RPMI8226 (cell line): ENCODE data around the gene GPC6.

Experiments used
- DNase-seq: peaks from one replicate; pipeline ENCODE4 v3.0.0-alpha.2; 2015

The GPC6 gene

GRCh38 chr13:94087100-94087499 lies 860.5 kb downstream of the GPC6 start:
- peak; percentile 3 for DNase-seq

DNA sequence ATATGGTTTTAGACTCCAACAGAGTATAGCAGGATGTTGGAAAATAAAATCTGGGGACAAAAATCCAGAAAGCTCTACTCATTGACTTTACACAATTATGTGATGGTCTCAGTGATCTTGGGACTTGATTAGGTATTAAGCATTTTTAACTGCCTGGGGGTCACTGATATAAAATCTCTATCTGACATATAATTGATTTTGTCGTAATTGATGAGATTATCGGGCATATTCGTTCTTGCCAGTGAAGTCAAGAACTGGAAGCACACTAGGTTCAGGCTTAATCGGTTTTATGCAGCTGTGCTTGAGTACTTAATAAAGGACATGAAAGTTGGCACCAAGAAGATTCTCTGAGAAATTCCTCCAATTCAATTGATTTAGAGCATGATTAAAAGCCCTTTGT lies 862.1 kb downstream of the GPC6 start:
- DNase-seq: no peak

- no peak for DNase-seq
Measured at GRCh38 chr13:94090773-94091480, 864.3 kb downstream of the GPC6 start.

DNA sequence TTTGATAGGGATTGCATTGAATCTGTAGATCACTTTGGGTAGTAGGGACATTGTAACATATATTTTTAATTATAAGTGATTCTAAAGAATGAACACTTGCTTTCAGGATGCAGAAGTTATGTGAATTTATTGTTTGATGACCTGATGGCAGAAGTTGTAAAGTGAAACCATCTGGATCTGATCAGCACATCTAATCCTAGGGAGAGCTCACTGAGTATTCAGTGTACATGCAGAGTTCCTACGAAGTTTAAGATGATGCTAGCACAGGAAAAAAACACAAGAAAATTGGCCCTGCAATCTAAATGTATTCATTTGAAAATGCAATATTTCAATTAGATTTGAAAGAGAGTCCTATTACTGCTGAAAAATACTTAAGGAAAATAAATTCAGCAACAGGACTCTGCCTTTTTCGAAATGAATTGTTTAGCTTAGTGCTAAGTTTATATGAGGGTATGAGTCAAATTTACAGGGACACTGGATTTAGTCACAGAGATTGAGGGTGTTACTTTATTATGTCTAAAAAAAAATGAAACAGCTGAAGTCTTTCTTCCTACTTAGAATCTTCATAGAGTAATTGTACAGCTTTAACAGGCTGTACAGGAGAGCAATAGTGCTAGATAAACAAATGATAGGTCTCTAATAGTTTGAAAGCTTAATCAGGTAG lies 867.2 kb downstream of the GPC6 start:
- no peak for DNase-seq

DNA sequence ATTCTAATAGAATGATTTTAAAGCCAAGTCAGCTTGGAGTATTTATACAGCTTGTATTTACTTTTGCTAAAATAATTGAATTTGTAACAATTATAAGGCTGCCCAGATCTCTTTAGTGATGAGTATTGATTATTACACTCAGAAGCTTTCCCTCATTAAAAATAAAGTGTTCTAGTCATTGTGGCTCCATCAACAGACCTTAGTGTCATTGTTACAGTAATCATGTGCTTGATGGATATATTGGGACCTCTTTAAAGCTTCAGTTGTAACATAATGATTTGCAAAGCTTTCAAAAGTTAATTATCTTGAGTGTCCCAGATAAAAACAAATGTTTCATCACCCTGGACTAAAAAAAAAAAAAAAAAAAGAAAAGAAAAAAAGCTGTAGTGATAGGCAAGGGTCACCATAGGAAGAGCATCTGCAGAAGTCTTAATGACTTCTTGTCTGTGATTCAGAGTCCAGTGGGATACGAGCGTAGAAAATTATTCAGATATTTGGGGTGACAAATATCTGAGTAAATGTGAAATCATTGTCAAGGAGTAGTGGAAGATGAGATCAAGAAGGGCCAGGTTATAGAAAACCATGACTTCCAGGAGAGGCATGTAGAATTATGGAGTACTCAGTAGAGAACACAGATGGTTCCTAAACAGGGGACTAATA lies 883.2 kb downstream of the GPC6 start:
- DNase-seq: no peak

DNA sequence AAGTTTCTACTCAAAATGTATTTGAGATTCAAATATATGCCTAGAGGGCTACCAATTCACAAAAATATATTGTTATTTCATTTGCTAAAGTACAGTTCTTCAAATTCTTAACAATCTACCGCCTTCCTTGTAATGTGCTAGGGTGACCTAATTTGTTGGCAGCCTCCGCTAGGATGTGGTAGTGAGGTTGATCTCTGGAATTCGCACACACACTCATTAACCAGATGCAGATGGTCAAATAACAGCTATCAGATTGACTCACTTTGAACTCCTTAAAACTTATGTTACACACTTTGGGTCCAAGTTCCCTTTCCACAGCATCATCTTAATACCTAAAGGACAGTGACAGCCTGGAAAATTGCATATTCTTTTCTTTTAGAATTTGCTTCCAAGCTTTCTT lies 885.6 kb downstream of the GPC6 start:
- DNase-seq: no peak

GRCh38 chr13:94112731-94113130 lies 886.1 kb downstream of the GPC6 start:
- DNase-seq: no peak

DNA sequence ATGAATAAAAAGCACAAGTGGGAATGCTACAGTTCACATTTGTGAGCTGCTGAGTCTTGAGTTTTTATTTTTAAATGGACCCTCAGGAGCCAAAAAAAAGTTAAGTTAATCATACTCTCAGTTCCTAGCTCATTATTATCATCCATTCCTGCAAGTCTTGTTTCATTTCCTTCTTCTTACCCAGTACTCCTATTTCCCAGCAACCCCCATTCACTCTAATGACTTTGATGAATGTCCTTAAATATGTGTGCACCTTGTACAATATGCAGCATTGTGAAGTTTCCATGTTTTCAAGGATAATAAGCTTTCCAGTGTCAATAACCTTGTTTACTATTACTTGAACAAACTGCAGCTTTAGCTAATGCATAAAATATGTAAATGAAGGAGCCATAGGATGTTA lies 886.6 kb downstream of the GPC6 start:
- DNase-seq: no peak

DNA sequence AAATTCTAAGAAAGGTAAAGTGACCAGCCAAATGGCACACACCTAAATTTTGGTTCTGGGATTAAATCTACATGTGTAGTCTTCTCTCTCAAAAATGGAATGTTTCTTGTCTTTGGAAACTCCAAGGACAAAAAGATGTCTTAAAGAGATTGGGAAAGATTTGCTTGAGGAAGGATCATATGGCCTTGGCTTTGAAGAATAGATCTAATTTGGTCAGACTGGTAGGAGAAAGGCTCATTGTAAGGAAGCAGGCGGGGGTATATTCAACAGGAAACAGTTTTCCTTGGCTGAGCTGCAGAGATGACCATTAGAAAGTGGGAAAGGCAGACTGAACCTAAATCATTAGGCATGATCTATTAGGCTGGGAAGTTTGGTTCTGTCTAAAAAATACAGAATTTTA lies 887.6 kb downstream of the GPC6 start:
- no peak for DNase-seq

DNA sequence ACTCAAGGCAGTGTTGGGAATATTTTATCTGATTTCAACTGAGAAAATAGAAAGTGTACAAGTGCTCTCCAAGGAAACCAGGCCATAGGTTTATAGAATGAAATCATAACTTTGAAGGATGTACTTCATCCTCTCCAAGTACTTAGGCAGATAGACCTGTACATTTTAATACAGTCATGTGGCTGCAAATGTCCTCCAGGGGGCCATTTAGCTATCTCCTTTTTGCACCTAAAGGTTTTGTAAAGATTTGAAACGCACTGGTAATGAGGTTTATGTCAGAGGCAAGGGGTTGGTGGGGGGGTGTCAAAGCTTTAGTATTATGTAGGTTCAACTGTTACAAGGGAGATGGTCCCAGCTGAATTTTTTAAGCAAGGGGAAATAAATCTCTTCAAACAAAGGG lies 888.4 kb downstream of the GPC6 start:
- no peak for DNase-seq

- peak; percentile 18 for DNase-seq
Measured at GRCh38 chr13:94119360-94119936, 892.8 kb downstream of the GPC6 start.

- DNase-seq: no peak
Measured at GRCh38 chr13:94120878-94121277, 894.3 kb downstream of the GPC6 start.

DNA sequence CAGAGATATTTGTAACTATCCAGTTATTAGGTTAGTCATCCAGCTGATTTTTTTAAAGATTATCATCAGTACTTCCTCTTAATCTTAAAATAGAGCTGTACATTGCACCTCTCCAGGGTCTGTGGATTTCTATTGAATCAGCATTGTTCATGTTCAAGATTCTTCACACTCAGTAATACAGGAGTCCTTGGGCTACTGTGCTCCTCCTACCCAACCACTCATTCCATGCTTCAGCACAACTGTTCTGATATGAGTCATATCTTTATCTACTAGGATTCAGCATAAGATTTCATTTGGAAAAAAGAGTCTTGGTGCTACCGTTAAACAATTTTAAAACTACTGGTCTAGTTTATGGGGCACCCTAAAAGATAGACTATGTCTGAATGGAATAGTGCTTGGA lies 895.1 kb downstream of the GPC6 start:
- DNase-seq: no peak

DNA sequence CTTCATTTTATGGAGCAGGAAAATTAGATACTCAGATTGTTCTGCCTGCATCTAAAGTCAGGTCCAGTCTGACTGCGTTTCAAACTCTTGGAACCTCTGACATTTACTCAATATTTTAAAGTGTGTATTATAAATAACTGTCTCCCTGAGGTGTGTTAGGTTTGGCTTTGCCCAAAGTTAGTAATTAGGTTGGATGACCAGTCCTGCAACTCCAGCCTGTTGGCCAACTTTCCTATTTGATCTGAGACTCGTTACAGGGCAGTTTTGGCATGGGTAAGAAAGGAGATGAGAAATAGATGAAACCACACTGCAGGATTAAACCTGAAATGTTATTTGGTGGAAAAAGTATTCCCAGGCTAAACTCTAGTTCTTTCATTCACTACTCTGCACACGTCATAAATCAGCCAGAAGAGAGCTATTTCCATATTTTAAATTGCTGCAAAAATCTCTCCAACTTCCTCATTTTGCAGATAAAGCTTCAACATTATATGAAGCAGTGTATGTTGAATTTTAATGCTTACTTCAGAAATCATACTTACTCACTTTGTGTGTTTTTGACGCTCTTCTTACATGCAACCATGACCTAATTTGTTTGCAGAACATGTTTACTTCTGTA lies 895.8 kb downstream of the GPC6 start:
- no peak for DNase-seq

GRCh38 chr13:94123557-94123956 lies 897.0 kb downstream of the GPC6 start:
- DNase-seq: no peak

DNA sequence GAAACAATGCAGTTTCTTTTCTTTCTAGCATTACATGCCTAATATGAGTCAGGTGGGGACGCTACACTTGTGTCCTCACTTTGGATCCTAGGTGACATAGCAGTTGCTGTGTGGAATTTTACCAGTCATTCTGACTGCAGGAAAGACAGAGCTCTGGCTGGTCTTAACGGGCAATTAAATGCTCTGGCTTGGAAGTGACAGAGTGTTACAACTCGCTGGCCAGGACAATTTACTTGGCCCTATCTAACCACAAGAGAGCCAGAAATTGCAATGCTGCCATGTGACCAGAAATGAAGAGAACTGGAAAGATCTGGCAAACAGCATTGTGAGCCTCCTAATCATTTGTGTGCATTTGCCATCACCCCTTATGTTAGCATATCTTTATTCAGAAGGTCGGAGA lies 901.8 kb downstream of the GPC6 start:
- DNase-seq: no peak

DNA sequence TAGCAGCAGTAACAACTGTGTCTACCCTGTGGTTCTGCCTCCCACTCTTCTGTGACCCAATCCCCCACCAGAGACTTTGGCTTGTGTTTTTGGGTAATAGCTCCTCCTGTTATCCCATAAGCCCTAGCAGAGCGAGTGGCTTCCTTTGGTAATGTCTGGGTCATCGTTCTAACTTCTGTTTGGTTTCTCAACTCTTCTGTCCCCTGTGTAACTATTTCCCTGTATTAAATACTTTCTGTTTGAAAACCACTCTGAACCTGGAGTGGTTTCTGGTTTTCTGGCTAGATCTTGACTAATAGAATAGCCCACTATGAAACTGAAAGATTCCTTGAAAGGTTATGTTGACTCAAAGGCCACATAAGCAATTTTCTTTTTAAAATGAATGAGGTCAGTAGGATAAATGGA lies 902.9 kb downstream of the GPC6 start:
- DNase-seq: no peak

DNA sequence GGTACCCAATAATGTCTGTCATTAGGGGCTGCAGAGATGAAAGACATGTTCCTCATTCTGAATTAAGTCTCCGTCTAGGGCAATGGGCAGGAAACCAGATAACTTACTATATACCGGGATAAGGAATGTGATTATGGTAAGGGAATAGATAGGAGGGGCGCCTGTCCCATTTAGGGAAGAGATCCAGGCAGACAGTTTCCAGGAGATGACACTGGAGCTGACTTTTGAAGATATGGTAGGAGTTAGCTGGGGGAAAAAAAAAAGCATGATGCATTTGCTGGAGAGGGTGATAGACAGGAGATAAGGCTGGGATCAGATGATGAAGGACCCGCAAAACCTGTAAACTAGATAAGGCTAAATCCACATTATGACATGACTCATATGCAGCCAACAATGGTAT lies 912.2 kb downstream of the GPC6 start:
- DNase-seq: no peak

GRCh38 chr13:94139393-94139995 lies 912.9 kb downstream of the GPC6 start:
- DNase-seq: no peak

GRCh38 chr13:94140027-94140426 lies 913.4 kb downstream of the GPC6 start:
- no peak for DNase-seq

DNA sequence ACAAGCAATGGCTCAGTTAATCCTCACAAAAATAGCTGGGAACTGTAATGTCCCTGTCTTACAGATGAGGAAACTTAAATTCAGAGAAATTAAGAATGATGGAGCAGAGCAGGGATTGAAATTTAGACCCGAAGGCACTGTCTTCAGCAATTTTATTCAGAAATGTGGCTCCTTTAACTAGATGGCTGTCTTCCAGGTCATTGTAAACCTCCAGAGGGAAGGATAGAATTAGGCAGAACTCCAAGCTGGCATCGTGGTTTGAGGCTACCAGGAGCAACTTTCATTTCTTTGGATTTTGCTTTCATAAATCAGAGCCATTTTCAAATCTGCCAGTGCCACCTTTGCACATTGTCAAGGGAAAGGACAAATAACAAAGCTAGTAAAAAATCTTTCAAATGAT lies 913.9 kb downstream of the GPC6 start:
- DNase-seq: no peak

GRCh38 chr13:94143624-94144350 lies 917.2 kb downstream of the GPC6 start:
- DNase-seq: no peak
